ENCODE results near the gene STH.

Gene STH

DNA sequence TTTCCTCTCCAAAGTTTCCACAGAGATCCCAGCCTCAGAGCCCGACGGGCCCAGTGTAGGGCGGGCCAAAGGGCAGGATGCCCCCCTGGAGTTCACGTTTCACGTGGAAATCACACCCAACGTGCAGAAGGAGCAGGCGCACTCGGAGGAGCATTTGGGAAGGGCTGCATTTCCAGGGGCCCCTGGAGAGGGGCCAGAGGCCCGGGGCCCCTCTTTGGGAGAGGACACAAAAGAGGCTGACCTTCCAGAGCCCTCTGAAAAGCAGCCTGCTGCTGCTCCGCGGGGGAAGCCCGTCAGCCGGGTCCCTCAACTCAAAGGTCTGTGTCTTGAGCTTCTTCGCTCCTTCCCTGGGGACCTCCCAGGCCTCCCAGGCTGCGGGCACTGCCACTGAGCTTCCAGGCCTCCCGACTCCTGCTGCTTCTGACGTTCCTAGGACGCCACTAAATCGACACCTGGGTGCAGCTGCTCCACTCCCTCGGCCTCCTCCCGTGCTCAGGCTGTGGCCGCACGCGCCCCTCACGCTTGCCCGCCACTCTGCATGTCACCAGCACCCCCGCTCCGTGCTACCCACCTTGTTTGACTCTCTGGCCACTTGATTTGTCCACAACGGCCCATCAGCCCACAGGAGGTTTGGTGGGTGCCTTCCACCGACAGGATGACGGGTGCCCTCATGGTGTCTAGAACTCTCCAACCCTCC lies 15.3 kb upstream of the STH start (continued):
- TF ChIP-seq, protein P1, sequence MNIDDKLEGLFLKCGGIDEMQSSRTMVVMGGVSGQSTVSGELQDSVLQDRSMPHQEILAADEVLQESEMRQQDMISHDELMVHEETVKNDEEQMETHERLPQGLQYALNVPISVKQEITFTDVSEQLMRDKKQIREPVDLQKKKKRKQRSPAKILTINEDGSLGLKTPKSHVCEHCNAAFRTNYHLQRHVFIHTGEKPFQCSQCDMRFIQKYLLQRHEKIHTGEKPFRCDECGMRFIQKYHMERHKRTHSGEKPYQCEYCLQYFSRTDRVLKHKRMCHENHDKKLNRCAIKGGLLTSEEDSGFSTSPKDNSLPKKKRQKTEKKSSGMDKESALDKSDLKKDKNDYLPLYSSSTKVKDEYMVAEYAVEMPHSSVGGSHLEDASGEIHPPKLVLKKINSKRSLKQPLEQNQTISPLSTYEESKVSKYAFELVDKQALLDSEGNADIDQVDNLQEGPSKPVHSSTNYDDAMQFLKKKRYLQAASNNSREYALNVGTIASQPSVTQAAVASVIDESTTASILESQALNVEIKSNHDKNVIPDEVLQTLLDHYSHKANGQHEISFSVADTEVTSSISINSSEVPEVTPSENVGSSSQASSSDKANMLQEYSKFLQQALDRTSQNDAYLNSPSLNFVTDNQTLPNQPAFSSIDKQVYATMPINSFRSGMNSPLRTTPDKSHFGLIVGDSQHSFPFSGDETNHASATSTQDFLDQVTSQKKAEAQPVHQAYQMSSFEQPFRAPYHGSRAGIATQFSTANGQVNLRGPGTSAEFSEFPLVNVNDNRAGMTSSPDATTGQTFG (tag by site-specific recombination; IDR thresholded peaks at IDR 0.05; ENCODE audit: borderline replicate concordance): no peak
- TF ChIP-seq, protein P2, sequence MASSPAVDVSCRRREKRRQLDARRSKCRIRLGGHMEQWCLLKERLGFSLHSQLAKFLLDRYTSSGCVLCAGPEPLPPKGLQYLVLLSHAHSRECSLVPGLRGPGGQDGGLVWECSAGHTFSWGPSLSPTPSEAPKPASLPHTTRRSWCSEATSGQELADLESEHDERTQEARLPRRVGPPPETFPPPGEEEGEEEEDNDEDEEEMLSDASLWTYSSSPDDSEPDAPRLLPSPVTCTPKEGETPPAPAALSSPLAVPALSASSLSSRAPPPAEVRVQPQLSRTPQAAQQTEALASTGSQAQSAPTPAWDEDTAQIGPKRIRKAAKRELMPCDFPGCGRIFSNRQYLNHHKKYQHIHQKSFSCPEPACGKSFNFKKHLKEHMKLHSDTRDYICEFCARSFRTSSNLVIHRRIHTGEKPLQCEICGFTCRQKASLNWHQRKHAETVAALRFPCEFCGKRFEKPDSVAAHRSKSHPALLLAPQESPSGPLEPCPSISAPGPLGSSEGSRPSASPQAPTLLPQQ (tag by site-specific recombination; IDR thresholded peaks at IDR 0.05): no peak
- TF ChIP-seq ZFP3 (tag by site-specific recombination; IDR thresholded peaks at IDR 0.05; ENCODE audit: low read depth) (no peak), KLF8 (tag by site-specific recombination; IDR thresholded peaks at IDR 0.05) (no peak), ZBTB7A (tag by site-specific recombination; IDR thresholded peaks at IDR 0.05; ENCODE audit: low read depth) (no peak)

DNA sequence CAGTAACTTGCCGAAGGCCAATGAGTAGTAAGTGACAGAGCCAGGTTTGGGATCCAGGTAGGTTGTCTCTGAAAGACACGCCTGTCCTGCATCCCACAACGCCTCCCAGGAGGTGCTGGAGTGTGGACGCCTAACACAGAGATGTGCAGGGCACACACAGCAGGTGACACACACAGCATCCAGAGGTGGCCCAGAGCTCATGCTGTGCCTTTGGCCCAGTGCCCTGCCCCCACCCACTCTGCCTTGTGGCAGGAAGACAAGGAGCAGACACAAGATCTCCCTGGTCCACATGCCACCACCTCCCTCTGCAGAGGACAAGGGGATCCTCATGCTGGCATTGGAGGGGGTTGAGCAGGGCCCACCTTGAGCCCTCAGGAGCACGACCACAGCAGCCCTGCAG lies 14.7 kb upstream of the STH start:
- Histone ChIP-seq H3K4me3 (ENCODE audit: low read depth, low read length) (no peak overlapping the region), H3K4me1 (ENCODE audit: control insufficient read depth, insufficient read depth, low read length) (no peaks in the 10 kb centered on the region), H3K9me3 (ENCODE audit: control insufficient read depth, insufficient read depth, low read depth, low read length) (no peaks in the 10 kb centered on the region), H3K36me3 (ENCODE audit: control insufficient read depth in 2 of 2, insufficient read depth in 1 of 2, low read length in 2 of 2) (no peaks in the 10 kb centered on the region), H3K27ac (ENCODE audit: extremely low read depth, low read depth, low read length) (no peak overlapping the region)
- POLR2A ChIA-PET: no interaction called here
- CTCF ChIA-PET: no interaction called here
- TF ChIP-seq ZNF214 (tag by site-specific recombination; IDR thresholded peaks at IDR 0.05; ENCODE audit: borderline replicate concordance) (no peak), ZNF791 (tag by site-specific recombination; IDR thresholded peaks at IDR 0.05) (no peak), ZIC2 (tag by site-specific recombination; IDR thresholded peaks at IDR 0.05) (peak; percentile 79), SALL2 (tag by site-specific recombination; IDR thresholded peaks at IDR 0.05; ENCODE audit: borderline replicate concordance) (no peak), ZNF768 (tag by site-specific recombination; IDR thresholded peaks at IDR 0.05) (peak; percentile 57; the same call in 1 of the 2 replicates), ZFHX2 (tag by site-specific recombination; conservative IDR thresholded peaks at IDR 0.05) (0 out of 2 replicates have a peak, but pooled peaks have one; percentile 19), ZNF792 (tag by site-specific recombination; IDR thresholded peaks at IDR 0.05) (no peak), ZNF391 (tag by site-specific recombination; IDR thresholded peaks at IDR 0.05; ENCODE audit: borderline replicate concordance, low read depth) (no peak), ZNF324 (tag by site-specific recombination; IDR thresholded peaks at IDR 0.05) (no peak), ZNF548 (tag by site-specific recombination; IDR thresholded peaks at IDR 0.05) (no peak)
- TF ChIP-seq, protein P3, sequence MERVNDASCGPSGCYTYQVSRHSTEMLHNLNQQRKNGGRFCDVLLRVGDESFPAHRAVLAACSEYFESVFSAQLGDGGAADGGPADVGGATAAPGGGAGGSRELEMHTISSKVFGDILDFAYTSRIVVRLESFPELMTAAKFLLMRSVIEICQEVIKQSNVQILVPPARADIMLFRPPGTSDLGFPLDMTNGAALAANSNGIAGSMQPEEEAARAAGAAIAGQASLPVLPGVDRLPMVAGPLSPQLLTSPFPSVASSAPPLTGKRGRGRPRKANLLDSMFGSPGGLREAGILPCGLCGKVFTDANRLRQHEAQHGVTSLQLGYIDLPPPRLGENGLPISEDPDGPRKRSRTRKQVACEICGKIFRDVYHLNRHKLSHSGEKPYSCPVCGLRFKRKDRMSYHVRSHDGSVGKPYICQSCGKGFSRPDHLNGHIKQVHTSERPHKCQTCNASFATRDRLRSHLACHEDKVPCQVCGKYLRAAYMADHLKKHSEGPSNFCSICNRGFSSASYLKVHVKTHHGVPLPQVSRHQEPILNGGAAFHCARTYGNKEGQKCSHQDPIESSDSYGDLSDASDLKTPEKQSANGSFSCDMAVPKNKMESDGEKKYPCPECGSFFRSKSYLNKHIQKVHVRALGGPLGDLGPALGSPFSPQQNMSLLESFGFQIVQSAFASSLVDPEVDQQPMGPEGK (tag by site-specific recombination; IDR thresholded peaks at IDR 0.05): no peak
- TF ChIP-seq, protein P4, sequence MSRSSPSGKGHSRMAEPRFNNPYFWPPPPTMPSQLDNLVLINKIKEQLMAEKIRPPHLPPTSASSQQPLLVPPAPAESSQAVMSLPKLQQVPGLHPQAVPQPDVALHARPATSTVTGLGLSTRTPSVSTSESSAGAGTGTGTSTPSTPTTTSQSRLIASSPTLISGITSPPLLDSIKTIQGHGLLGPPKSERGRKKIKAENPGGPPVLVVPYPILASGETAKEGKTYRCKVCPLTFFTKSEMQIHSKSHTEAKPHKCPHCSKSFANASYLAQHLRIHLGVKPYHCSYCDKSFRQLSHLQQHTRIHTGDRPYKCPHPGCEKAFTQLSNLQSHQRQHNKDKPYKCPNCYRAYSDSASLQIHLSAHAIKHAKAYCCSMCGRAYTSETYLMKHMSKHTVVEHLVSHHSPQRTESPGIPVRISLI (tag by site-specific recombination; IDR thresholded peaks at IDR 0.05): no peak
- TF ChIP-seq, protein P5, sequence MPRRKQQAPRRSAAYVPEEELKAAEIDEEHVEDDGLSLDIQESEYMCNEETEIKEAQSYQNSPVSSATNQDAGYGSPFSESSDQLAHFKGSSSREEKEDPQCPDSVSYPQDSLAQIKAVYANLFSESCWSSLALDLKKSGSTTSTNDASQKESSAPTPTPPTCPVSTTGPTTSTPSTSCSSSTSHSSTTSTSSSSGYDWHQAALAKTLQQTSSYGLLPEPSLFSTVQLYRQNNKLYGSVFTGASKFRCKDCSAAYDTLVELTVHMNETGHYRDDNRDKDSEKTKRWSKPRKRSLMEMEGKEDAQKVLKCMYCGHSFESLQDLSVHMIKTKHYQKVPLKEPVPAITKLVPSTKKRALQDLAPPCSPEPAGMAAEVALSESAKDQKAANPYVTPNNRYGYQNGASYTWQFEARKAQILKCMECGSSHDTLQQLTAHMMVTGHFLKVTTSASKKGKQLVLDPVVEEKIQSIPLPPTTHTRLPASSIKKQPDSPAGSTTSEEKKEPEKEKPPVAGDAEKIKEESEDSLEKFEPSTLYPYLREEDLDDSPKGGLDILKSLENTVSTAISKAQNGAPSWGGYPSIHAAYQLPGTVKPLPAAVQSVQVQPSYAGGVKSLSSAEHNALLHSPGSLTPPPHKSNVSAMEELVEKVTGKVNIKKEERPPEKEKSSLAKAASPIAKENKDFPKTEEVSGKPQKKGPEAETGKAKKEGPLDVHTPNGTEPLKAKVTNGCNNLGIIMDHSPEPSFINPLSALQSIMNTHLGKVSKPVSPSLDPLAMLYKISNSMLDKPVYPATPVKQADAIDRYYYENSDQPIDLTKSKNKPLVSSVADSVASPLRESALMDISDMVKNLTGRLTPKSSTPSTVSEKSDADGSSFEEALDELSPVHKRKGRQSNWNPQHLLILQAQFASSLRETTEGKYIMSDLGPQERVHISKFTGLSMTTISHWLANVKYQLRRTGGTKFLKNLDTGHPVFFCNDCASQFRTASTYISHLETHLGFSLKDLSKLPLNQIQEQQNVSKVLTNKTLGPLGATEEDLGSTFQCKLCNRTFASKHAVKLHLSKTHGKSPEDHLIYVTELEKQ (tag by site-specific recombination; IDR thresholded peaks at IDR 0.05; ENCODE audit: borderline replicate concordance): no peak
- TF ChIP-seq, protein P6, sequence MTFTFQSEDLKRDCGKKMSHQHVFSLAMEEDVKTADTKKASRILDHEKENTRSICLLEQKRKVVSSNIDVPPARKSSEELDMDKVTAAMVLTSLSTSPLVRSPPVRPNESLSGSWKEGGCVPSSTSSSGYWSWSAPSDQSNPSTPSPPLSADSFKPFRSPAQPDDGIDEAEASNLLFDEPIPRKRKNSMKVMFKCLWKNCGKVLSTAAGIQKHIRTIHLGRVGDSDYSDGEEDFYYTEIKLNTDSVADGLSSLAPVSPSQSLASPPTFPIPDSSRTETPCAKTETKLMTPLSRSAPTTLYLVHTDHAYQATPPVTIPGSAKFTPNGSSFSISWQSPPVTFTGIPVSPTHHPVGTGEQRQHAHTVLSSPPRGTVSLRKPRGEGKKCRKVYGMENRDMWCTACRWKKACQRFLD (tag by site-specific recombination; IDR thresholded peaks at IDR 0.05): no peak
- TF ChIP-seq, protein P7, sequence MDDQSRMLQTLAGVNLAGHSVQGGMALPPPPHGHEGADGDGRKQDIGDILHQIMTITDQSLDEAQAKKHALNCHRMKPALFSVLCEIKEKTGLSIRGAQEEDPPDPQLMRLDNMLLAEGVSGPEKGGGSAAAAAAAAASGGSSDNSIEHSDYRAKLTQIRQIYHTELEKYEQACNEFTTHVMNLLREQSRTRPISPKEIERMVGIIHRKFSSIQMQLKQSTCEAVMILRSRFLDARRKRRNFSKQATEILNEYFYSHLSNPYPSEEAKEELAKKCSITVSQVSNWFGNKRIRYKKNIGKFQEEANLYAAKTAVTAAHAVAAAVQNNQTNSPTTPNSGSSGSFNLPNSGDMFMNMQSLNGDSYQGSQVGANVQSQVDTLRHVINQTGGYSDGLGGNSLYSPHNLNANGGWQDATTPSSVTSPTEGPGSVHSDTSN (CRISPR knock-in tag; IDR thresholded peaks at IDR 0.05): no peak

All from HEK293 (cell line).